H1 (cell line): ENCODE measurements around the gene DHH. TPM values are rescaled to one million over a fixed set of nuclear protein-coding genes. Genes with fewer than 3 reads are reported as not detected.

ENCODE experiments used
- ATF3 ChIP-seq: IDR thresholded peaks from 2 replicates; pipeline ENCODE4 v1.6.1; 2011; ENCODE audit warnings: low read depth, mild to moderate bottlenecking, low read length; ENCODE audit not compliant: insufficient read depth
- BACH1 ChIP-seq: IDR thresholded peaks from 2 replicates; pipeline ENCODE4 v1.6.1; 2012; ENCODE audit warnings: low read length, improper control_type of control experiment
- CHD7 ChIP-seq: fragments of 300-600 bp; sonication (generic); IDR thresholded peaks from 2 replicates; pipeline ENCODE4 v1.7.1; 2012; ENCODE audit warnings: low read length, moderate library complexity, mild to moderate bottlenecking, inconsistent platforms; ENCODE audit not compliant: insufficient replicate concordance
- KDM5A ChIP-seq: fragments of 200-600 bp; IDR thresholded peaks from 2 replicates; pipeline ENCODE4 v1.7.1; 2012; ENCODE audit warnings: mild to moderate bottlenecking, low read length, inconsistent platforms, mixed read lengths
- POU5F1 ChIP-seq: IDR thresholded peaks from 2 replicates; pipeline ENCODE4 v1.6.1; 2011; ENCODE audit warnings: low read depth, mild to moderate bottlenecking, low read length, moderate library complexity
- RFX5 ChIP-seq: IDR thresholded peaks from 2 replicates; pipeline ENCODE4 v1.6.1; 2011; ENCODE audit warnings: low read depth, low read length, improper control_type of control experiment, borderline replicate concordance
- RNF2 ChIP-seq: fragments of 200-900, 300-1000 bp; sonication (generic); IDR thresholded peaks from 2 replicates; pipeline ENCODE4 v1.7.1; 2016; ENCODE audit warnings: borderline replicate concordance, low read depth, mild to moderate bottlenecking, antibody characterized with exemption, low read length; ENCODE audit not compliant: poor library complexity, severe bottlenecking; ENCODE audit errors: missing control alignments
- SP1 ChIP-seq: IDR thresholded peaks from 2 replicates; pipeline ENCODE4 v1.6.1; 2011; ENCODE audit warnings: low read depth, low read length
- SP4 ChIP-seq: IDR thresholded peaks from 2 replicates; pipeline ENCODE4 v1.6.1; 2012; ENCODE audit warnings: low read length, inconsistent platforms
- SRF ChIP-seq: IDR thresholded peaks from 2 replicates; pipeline ENCODE4 v1.6.1; 2011; ENCODE audit warnings: mild to moderate bottlenecking, low read depth, low read length, moderate library complexity
- polyA plus RNA-seq, 7 experiments: library from polyadenylated mRNA; depleted of rRNA in 3 of 7; stranded (reverse) in 5 of 7; unstranded in 2 of 7; fragments of >200 nt in 5 of 7; fragments of 200-250 nt in 2 of 7; gene quantifications; 1 replicate in 5 of 7; 2 replicates in 1 of 7; 4 replicates in 1 of 7; pipeline versions ENCODE4 v1.2.1 to v1.2.3, GENCODE V29; 2011 to 2013; ENCODE audit warnings: missing spikeins in 2 of 7, mixed read lengths in 2 of 7
- total RNA-seq: library from RNA; stranded (reverse); fragmentation: NEBNext Ultra II Directional; extraction: Animal tissue kit (Norgen Biotek cat#: 25700); gene quantifications from 2 replicates; pipeline ENCODE4 v1.2.1, GENCODE V29; 2021

DHH gene
- total and polyA plus RNA-seq, 2 of the 8 experiments (the other 6 are each of a cell fraction or from before 2014, with no cell fraction given), result 0.03 to 0.11 TPM

- TF ChIP-seq CHD7 (no peak), RNF2 (no peak), BACH1 (no peak), ATF3 (no peak), SP4 (no peak), RFX5 (no peak), POU5F1 (no peak), SRF (no peak), KDM5A (no peak), SP1 (no peak)
These were observed 56.2 kb downstream of the DHH start (continued) for GRCh38 chr12:49038291-49038955.
